Measurements from ENCODE around the gene DDRGK1.
"Not testable (repeated sequence)": the region's sequence is repeated elsewhere in the genome, so short reads cannot be mapped to it uniquely, and the experiment has no call there.

The DDRGK1 gene

DNA sequence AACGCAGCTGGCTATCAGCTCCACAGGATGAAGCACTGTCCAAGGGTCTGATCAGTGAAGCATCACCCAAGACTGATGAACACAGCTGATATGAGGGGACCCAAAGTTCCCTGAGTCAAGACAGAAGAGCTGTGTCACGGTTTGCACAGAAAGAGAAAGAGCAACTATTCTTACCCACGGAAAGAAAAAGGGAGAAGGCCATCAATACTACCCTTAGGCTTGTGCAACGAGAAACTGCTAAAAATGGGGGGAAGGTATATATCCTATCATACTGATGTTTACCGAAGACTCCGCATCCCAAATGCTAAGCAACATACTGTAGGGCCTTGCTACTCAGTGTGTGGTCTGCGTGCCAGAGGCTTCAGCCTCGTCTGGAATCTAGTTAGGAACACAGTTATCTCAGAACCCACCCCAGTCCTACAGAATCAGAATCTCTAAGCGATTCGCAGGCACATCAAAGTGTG lies 45.5 kb downstream of the DDRGK1 start:
- peak overlapping the region; percentile 81 for H3K27ac ChIP-seq
- TF ChIP-seq, protein P1, sequence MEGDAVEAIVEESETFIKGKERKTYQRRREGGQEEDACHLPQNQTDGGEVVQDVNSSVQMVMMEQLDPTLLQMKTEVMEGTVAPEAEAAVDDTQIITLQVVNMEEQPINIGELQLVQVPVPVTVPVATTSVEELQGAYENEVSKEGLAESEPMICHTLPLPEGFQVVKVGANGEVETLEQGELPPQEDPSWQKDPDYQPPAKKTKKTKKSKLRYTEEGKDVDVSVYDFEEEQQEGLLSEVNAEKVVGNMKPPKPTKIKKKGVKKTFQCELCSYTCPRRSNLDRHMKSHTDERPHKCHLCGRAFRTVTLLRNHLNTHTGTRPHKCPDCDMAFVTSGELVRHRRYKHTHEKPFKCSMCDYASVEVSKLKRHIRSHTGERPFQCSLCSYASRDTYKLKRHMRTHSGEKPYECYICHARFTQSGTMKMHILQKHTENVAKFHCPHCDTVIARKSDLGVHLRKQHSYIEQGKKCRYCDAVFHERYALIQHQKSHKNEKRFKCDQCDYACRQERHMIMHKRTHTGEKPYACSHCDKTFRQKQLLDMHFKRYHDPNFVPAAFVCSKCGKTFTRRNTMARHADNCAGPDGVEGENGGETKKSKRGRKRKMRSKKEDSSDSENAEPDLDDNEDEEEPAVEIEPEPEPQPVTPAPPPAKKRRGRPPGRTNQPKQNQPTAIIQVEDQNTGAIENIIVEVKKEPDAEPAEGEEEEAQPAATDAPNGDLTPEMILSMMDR (IDR thresholded peaks at IDR 0.05), result no peak
- no peak for TF ChIP-seq ZFX (IDR thresholded peaks at IDR 0.05; ENCODE audit: borderline replicate concordance)

DNA sequence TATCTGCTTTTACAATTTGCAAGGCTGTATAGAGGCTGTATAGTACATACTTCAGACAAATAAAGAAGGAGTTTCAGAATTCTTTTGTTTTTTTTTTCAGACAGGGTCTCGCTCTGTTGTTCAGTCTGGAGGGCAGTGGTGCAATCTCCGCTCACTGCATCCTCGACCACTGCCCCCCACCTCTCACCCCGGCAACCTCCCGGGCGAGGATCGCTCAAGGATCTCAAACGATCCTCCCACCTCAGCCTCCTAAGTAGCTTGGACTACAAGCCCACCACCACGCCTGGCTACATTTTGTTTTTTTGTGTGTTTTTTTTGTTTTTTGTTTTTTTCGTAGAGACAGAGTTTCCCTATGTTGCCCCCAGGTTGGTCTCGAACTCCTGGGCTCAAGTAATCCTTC lies 46.7 kb downstream of the DDRGK1 start:
- no peak overlapping the region for H3K27ac ChIP-seq
- TF ChIP-seq, protein P1 (IDR thresholded peaks at IDR 0.05), result no peak
- no peak for TF ChIP-seq ZFX (IDR thresholded peaks at IDR 0.05; ENCODE audit: borderline replicate concordance)

DNA sequence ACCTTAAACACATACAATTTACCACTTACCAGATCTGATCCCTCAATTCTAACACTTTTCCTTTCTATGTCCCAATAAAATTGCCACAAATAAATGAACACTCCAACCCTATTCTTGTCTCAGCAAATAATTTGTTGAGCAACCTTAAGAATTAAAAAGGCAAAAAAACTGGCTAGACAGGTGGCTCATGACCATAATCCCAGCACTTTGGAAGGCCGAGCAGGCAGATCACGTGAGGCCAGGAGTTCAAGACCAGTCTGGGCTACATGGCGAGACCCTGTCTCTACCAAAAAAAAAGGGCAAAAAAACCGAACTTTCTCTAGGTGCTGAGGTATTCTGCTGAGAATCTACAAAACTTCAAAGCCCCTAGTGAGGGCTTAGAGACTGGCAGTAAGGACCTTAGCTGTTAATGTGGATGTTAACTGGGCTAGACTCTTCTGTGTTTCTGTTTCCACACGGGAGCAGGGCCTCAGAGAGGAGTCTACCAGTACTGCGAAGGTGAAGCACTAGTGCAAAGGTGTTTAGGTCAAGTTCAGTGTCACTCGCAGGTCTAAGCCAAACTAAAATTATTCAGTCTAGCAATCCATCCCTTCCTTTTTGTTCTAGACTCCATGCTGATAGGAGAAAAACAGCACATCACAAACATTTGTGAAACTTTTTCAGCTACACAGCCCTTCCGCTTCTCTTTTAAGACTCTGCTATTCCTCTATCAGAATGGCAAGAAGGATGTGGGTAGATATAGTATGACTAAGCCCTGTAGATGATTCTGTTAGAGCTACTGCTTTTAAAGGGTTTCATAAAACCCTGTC lies 47.5 kb downstream of the DDRGK1 start:
- TF ChIP-seq, protein P1 (IDR thresholded peaks at IDR 0.05), result no peak
- TF ChIP-seq ZFX (IDR thresholded peaks at IDR 0.05; ENCODE audit: borderline replicate concordance), result no peak
- H3K27ac ChIP-seq, result no peak overlapping the region

DNA sequence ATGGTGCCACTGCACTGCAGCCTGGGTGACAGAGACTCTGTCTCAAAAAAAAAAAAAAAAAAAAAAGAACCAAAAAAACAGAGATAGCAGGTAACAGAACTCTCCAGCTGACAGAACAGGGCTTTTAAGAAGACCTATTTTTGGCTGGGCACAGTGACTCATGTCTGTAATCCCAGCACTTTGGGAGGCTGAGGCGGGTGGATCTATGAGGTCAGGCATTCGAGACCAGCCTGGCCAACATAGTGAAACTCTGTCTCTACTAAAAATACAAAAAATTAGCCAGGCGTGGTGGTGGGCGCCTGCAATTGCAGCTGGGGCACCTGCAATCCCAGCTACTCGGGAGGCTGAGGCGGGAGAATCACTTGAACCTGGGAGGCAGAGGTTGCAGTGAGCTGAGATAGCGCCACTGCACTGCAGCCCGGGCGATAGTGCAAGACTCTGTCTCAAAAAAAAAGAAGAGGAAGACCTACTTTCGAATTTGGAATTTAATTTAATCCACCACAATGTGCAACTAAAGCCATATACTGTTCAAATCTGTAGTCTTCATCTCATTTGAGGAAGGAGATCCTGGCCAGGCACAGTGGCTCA lies 52.3 kb downstream of the DDRGK1 start:
- H3K27ac ChIP-seq, result not testable (repeated sequence)

DNA sequence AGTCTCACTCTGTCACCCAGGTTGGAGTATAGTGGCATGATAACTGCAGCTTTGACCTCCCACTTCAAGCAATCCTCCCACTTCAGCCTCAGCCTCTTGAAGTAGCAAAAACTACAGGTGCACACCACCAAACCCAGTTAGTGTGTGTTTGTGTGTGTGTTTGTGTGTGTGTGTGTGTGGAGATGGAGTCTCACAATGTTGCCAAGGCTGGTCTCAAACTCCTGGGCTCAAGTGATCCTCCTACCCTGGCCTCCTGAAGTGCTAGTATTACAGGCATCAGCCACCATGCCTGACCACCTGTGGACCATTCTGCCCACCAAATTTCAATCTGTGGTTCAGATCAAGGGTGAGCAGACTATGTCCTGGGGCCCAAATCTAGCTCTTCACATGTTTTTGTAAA lies 53.6 kb downstream of the DDRGK1 start:
- no peak for TF ChIP-seq ZFX (IDR thresholded peaks at IDR 0.05; ENCODE audit: borderline replicate concordance)
- TF ChIP-seq, protein P1 (IDR thresholded peaks at IDR 0.05), result no peak

DNA sequence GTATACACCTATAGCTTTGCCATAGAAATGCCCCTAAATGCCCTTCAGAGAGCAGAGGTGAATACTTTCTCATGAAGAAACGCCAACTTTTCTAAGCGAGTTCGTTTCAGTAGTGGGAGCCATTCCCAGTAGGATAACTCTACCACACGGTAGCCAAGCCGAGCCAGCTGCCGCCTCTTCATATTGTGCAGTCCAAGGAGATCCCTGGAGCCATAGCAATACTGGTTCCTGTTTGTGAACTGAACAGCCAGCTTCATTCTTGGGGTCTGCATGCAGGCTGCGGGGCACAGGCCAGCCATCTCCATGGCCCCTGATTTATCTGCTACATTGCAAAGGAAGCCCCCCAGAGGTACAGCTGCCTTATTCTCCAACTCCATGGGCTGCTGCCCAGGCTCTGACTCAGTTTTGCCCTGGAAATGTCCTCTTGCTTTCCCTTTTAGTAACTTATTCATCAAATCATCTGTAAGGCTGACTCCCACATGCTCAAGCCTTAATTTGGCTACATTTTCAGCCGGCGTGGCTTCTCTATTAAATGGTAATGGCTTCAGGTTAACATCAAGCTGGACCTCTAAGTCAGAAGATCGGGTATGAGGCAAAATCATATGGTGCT lies 57.6 kb downstream of the DDRGK1 start:
- H3K27ac ChIP-seq, result no peak overlapping the region
- TF ChIP-seq, protein P1 (IDR thresholded peaks at IDR 0.05), result no peak
- TF ChIP-seq ZFX (IDR thresholded peaks at IDR 0.05; ENCODE audit: borderline replicate concordance), result no peak

More for the DNA sequence above, 53.6 kb downstream of the DDRGK1 start:
- no peak overlapping the region for H3K27ac ChIP-seq

DNA sequence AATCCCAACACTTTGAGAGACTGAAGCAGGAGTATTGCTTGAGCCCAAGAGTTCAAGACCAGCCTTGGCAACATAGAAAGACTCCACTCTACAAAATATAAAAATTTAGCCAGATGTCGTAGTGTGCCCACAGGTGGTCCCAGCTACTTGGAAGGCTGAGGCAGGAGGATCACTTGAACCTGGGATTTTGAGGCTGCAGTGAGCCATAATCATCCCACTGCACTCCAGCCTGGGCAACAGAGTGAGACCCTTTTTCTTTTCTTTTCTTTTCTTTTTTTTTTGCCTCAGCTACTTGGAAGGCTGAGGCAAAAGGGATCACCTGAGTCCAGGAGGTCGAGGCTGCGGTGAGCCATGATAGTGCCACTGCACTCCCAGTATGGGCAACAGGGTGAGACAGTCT lies 62.7 kb downstream of the DDRGK1 start:
- no peak overlapping the region for H3K27ac ChIP-seq
- no peak for TF ChIP-seq ZFX (IDR thresholded peaks at IDR 0.05; ENCODE audit: borderline replicate concordance)
- TF ChIP-seq, protein P1 (IDR thresholded peaks at IDR 0.05), result no peak

Data from 22Rv1 (cell line).